Measurements from ENCODE around the gene GPD2. TPM values are rescaled to one million over a fixed set of nuclear protein-coding genes. Genes with fewer than 3 reads are reported as not detected.

GPD2 gene
- total and polyA plus RNA-seq, 2 donors (not counting 1 experiment from before 2014, with no cell fraction given), result 21.6 to 46.6 TPM

GRCh38 chr2:156399950-156400705 lies 36.1 kb upstream of the GPD2 start:
- TF ChIP-seq CTCF (conservative IDR thresholded peaks at IDR 0.05 in 1 of 2, IDR thresholded peaks at IDR 0.05 in 1 of 2; ENCODE audit: low read depth in 1 of 2, low read length in 2 of 2), result no peak
- no peak for TF ChIP-seq EZH2 (IDR thresholded peaks at IDR 0.05; ENCODE audit: low read length, missing control alignments)

GRCh38 chr2:156400706-156401678 lies 35.2 kb upstream of the GPD2 start:
- H3K9ac ChIP-seq (ENCODE audit: insufficient read depth, low read length), result peak overlapping the region; percentile 32
- no peak overlapping the region for H2AFZ ChIP-seq (ENCODE audit: low read length)
- peak overlapping the region; percentile 88 for H3K4me2 ChIP-seq (ENCODE audit: extremely low read depth, insufficient read depth, low read length)
- peak overlapping the region; percentile 73 to 89 (median 78) for H3K4me3 ChIP-seq (replicated peaks in 1 of 4; ENCODE audit: control extremely low read depth in 1 of 4, insufficient read depth in 1 of 4, low read depth in 3 of 4, low read length in 4 of 4)
- H3K36me3 ChIP-seq (ENCODE audit: control insufficient read depth, insufficient read depth, low read length), result no peaks in the 10 kb centered on the region
- peak; percentile 82 to 93 for DNase-seq (ENCODE audit: low read depth in 2 of 2)
- TF ChIP-seq EZH2 (IDR thresholded peaks at IDR 0.05; ENCODE audit: low read length, missing control alignments) (no peak), CTCF (conservative IDR thresholded peaks at IDR 0.05 in 1 of 2, IDR thresholded peaks at IDR 0.05 in 1 of 2; ENCODE audit: low read depth in 1 of 2, low read length in 2 of 2) (no peak)
- H3K9me3 ChIP-seq (ENCODE audit: control insufficient read depth, insufficient read depth, low read depth, low read length), result no peaks in the 10 kb centered on the region
- no peaks in the 10 kb centered on the region for H3K27me3 ChIP-seq (ENCODE audit: control insufficient read depth, insufficient read depth, low read length)
- H3K4me1 ChIP-seq (ENCODE audit: control insufficient read depth, extremely low read depth, insufficient read depth, low read length), result peaks cover 5% of the 10 kb centered on the region
- peak overlapping the region; percentile 72 for H3K27ac ChIP-seq (ENCODE audit: insufficient read depth, low read length)
- H3K79me2 ChIP-seq (ENCODE audit: control insufficient read depth, insufficient read depth, low read length), result no peaks in the 10 kb centered on the region
- no peaks in the 10 kb centered on the region for H4K20me1 ChIP-seq (ENCODE audit: control insufficient read depth, extremely low read depth, insufficient read depth, low read length)

More at GRCh38 chr2:156399950-156400705, 36.1 kb upstream of the GPD2 start:
- Histone ChIP-seq H3K4me1 (ENCODE audit: control insufficient read depth, extremely low read depth, insufficient read depth, low read length) (peaks cover 5% of the 10 kb centered on the region), H3K79me2 (ENCODE audit: control insufficient read depth, insufficient read depth, low read length) (no peaks in the 10 kb centered on the region), H3K27me3 (ENCODE audit: control insufficient read depth, insufficient read depth, low read length) (no peaks in the 10 kb centered on the region), H3K9me3 (ENCODE audit: control insufficient read depth, insufficient read depth, low read depth, low read length) (no peaks in the 10 kb centered on the region), H2AFZ (ENCODE audit: low read length) (peak overlapping the region; percentile 93), H3K4me3 (replicated peaks in 1 of 4; ENCODE audit: control extremely low read depth in 1 of 4, insufficient read depth in 1 of 4, low read depth in 3 of 4, low read length in 4 of 4) (peak overlapping the region; percentile 73 to 89 (median 78)), H3K9ac (ENCODE audit: insufficient read depth, low read length) (peak overlapping the region; percentile 70), H3K36me3 (ENCODE audit: control insufficient read depth, insufficient read depth, low read length) (no peaks in the 10 kb centered on the region), H4K20me1 (ENCODE audit: control insufficient read depth, extremely low read depth, insufficient read depth, low read length) (no peaks in the 10 kb centered on the region), H3K4me2 (ENCODE audit: extremely low read depth, insufficient read depth, low read length) (peak overlapping the region; percentile 30), H3K27ac (ENCODE audit: insufficient read depth, low read length) (peak overlapping the region; percentile 72)
- DNase-seq (ENCODE audit: low read depth in 2 of 2), result peak; percentile 70 to 81

GRCh38 chr2:156401861-156402260 lies 34.3 kb upstream of the GPD2 start:
- no peaks in the 10 kb centered on the region for H4K20me1 ChIP-seq (ENCODE audit: control insufficient read depth, extremely low read depth, insufficient read depth, low read length)
- no peaks in the 10 kb centered on the region for H3K79me2 ChIP-seq (ENCODE audit: control insufficient read depth, insufficient read depth, low read length)
- no peak overlapping the region for H3K4me3 ChIP-seq (replicated peaks in 1 of 4; ENCODE audit: control extremely low read depth in 1 of 4, insufficient read depth in 1 of 4, low read depth in 3 of 4, low read length in 4 of 4)
- TF ChIP-seq CTCF (conservative IDR thresholded peaks at IDR 0.05 in 1 of 2, IDR thresholded peaks at IDR 0.05 in 1 of 2; ENCODE audit: low read depth in 1 of 2, low read length in 2 of 2) (no peak), EZH2 (IDR thresholded peaks at IDR 0.05; ENCODE audit: low read length, missing control alignments) (no peak)
- H3K9ac ChIP-seq (ENCODE audit: insufficient read depth, low read length), result no peak overlapping the region
- H3K36me3 ChIP-seq (ENCODE audit: control insufficient read depth, insufficient read depth, low read length), result no peaks in the 10 kb centered on the region
- no peaks in the 10 kb centered on the region for H3K27me3 ChIP-seq (ENCODE audit: control insufficient read depth, insufficient read depth, low read length)
- H2AFZ ChIP-seq (ENCODE audit: low read length), result no peak overlapping the region
- no peaks in the 10 kb centered on the region for H3K9me3 ChIP-seq (ENCODE audit: control insufficient read depth, insufficient read depth, low read depth, low read length)
- no peak overlapping the region for H3K4me2 ChIP-seq (ENCODE audit: extremely low read depth, insufficient read depth, low read length)
- no peak for DNase-seq (ENCODE audit: low read depth in 2 of 2)
- peaks cover 5% of the 10 kb centered on the region for H3K4me1 ChIP-seq (ENCODE audit: control insufficient read depth, extremely low read depth, insufficient read depth, low read length)
- no peak overlapping the region for H3K27ac ChIP-seq (ENCODE audit: insufficient read depth, low read length)
